Pancreas (tissue), 10 donors: ENCODE measurements around the gene MMP23B. TPM values are rescaled to one million over a fixed set of nuclear protein-coding genes. Genes with fewer than 3 reads are reported as not detected.
A peak's percentile ranks its signal among the peaks of the same experiment; 100 is the strongest.

Source experiments
- ATAC-seq, 4 donors: fragments of 200-7000 bp; cut with Tn5 transposase; one replicate each; pipeline versions ENCODE4 v1.8.0 to v1.9.1; 2020; ENCODE audit warnings: mild to moderate bottlenecking in 4 of 4, moderate library complexity in 4 of 4
- DNase-seq, 6 donors: peaks; one replicate each; pipeline ENCODE4 v3.0.0-alpha.2; 2020
- FAIRE-seq: peaks from 2 replicates; lab custom pipeline; 2012; peaks lifted over from hg19 to GRCh38; lab: Jason Lieb, UNC
- H3K27ac ChIP-seq, 4 donors: fragments of 200-600 bp; sonication (generic); 1 replicate in 3 of 4; 2 replicates in 1 of 4; pipeline versions ENCODE4 v1.5.0 to v1.8.0; 2020
- H3K27me3 ChIP-seq, 4 donors: fragments of 200-600 bp; one replicate each; pipeline ENCODE4 v1.8.0; 2021
- H3K36me3 ChIP-seq, 3 donors: fragments of 200-600 bp; sonication (generic) in 1 of 3; one replicate each; pipeline versions ENCODE4 v1.5.0 to v1.8.0; 2020 to 2021
- H3K4me1 ChIP-seq, 3 donors: fragments of 200-600 bp; one replicate each; pipeline ENCODE4 v1.8.0; 2021
- H3K4me3 ChIP-seq, 4 donors: fragments of 200-600 bp; sonication (generic) in 2 of 4; one replicate each; pipeline versions ENCODE4 v1.5.0 to v1.8.0; 2020 to 2021
- H3K9me3 ChIP-seq, 4 donors: fragments of 200-600 bp; one replicate each; pipeline ENCODE4 v1.8.0; 2021
- CTCF ChIP-seq, 4 donors: fragments of 200-600 bp; sonication (generic) in 3 of 4; IDR thresholded peaks; one replicate each; pipeline versions ENCODE4 v1.5.0 to v1.8.0; 2021; ENCODE audit warnings: antibody characterized with exemption in 4 of 4
- WGBS, 2 donors: extraction: QIAGEN DNeasy Blood & Tissue Kit; methylation state at CpG; one replicate each; pipeline ENCODE4 v1.1.7; 2013; 5-methylcytosine and 5-hydroxymethylcytosine counted together
- intact Hi-C, 3 donors: fragments of 100-400 bp; cut with DNase I; formaldehyde crosslinking; loops; one replicate each; pipeline versions ENCODE4 v1.11.1 to v1.14.2; 2022
- polyA plus RNA-seq, 2 donors: library from polyadenylated mRNA; stranded (reverse); fragments of 200-250 nt; gene quantifications; one replicate each; pipeline ENCODE4 v1.2.3, GENCODE V29; 2013
- total RNA-seq, 6 donors: library from RNA; stranded (reverse); fragmentation: NEBNext Ultra II Directional in 4 of 6; extraction: Animal tissue kit (Norgen Biotek cat#: 25700) in 4 of 6; gene quantifications; one replicate each; pipeline versions ENCODE4 v1.2.1 to v1.2.4, GENCODE V29; 2021 to 2023
- donor health status: healthy with polysubstance abuse.
- donor health status: DM: no; HTN: no; CAD: no; lungs with moderate emphysema.
- donor health status: DM: no; HTN: no; CAD: no.
- donor health status: control.
- donor health status: control.
- donor health status: Bipolar disorder and iron deficiency.
- donor health status: DM: yes; HTN: yes; CAD: no.
- donor health status: DM: no; HTN: no; CAD: no.
- donor health status: DM: no; HTN: no; CAD: no.
- donor health status: DM: yes; HTN: yes; CAD: no.

MMP23B gene
- 1 to 10 TPM in 3 of 6 donors, under 1 TPM in 3; 0.46 to 6.9 (median 1.6) TPM for total RNA-seq
- polyA plus RNA-seq = 10 to 100 TPM in 1 of 2 donors, 1 to 10 TPM in 1; 1.1 to 12.3 TPM

GRCh38 chr1:1631782-1632420 lies at the start of gene MMP23B:
MMP23B (plus strand) TSS chr1:1632173; CDS start chr1:1632219, 46 bp downstream.
- FAIRE-seq (no peak), ATAC-seq (peak in 2 of 4 donors; percentile 11 to 12), DNase-seq (peak in 3 of 6 donors; percentile 37 to 77 (median 60))
- Histone ChIP-seq H3K27ac (no peak within 1 kb of the TSS), H3K36me3 (peaks cover 0 to 13% (median 0%) of the 10 kb centered on the region in 3 donors), H3K4me1 (no peaks in the 10 kb centered on the region), H3K9me3 (no peaks in the 10 kb centered on the region), H3K4me3 (no peak within 1 kb of the TSS), H3K27me3 (no peaks in the 10 kb centered on the region)
- 6 to 7% methylated on average over 22 to 48 of the region's 48 CpGs for WGBS, 2 donors
- no peak for TF ChIP-seq CTCF (IDR thresholded peaks at IDR 0.05)
- intact Hi-C loops = no loop called here

- FAIRE-seq = no peak
- no peak for TF ChIP-seq CTCF (IDR thresholded peaks at IDR 0.05)
- H3K36me3 ChIP-seq = no peaks in the 10 kb centered on the region
- 64 to 71% methylated on average over 9 of the region's 9 CpGs for WGBS, 2 donors
- no peak overlapping the region for H3K27ac ChIP-seq
- intact Hi-C loops = no loop called here
- no peak for ATAC-seq
- no peak overlapping the region for H3K4me3 ChIP-seq
- H3K4me1 ChIP-seq = no peaks in the 10 kb centered on the region
- no peaks in the 10 kb centered on the region for H3K27me3 ChIP-seq
- peak in 1 of 6 donors; percentile 3 for DNase-seq
- no peaks in the 10 kb centered on the region for H3K9me3 ChIP-seq
Measured at GRCh38 chr1:1582585-1583346, 49.2 kb upstream of the MMP23B start.

GRCh38 chr1:1583347-1584010 lies 48.5 kb upstream of the MMP23B start:
- DNase-seq (peak in 1 of 6 donors; percentile 30), FAIRE-seq (no peak), ATAC-seq (no peak)
- intact Hi-C loops = no loop called here
- Histone ChIP-seq H3K4me3 (no peak overlapping the region), H3K27me3 (no peaks in the 10 kb centered on the region), H3K27ac (no peak overlapping the region), H3K9me3 (no peaks in the 10 kb centered on the region), H3K36me3 (no peaks in the 10 kb centered on the region), H3K4me1 (no peaks in the 10 kb centered on the region)
- TF ChIP-seq CTCF (IDR thresholded peaks at IDR 0.05) = no peak
- 77 to 81% methylated on average over 23 of the region's 23 CpGs for WGBS, 2 donors

- FAIRE-seq (no peak), DNase-seq (no peak), ATAC-seq (no peak)
- no peaks in the 10 kb centered on the region for H3K36me3 ChIP-seq
- WGBS, 2 donors = 80 to 88% methylated on average over 13 of the region's 13 CpGs
- no peaks in the 10 kb centered on the region for H3K4me1 ChIP-seq
- H3K9me3 ChIP-seq = no peaks in the 10 kb centered on the region
- intact Hi-C loops = no loop called here
- no peak overlapping the region for H3K4me3 ChIP-seq
- TF ChIP-seq CTCF (IDR thresholded peaks at IDR 0.05) = no peak
- no peaks in the 10 kb centered on the region for H3K27me3 ChIP-seq
- H3K27ac ChIP-seq = no peak overlapping the region
Measured at GRCh38 chr1:1591452-1591851, 40.5 kb upstream of the MMP23B start.
